HCT116 (cell line): Measurements from ENCODE around the gene CREB1.

Experiments
- POLR2AphosphoS5 ChIP-seq: IDR thresholded peaks from 2 replicates; pipeline ENCODE4 v1.6.1; 2011; ENCODE audit warnings: mild to moderate bottlenecking, low read depth, low read length, moderate library complexity
- YY1 ChIP-seq: IDR thresholded peaks from 2 replicates; pipeline ENCODE4 v1.6.1; 2011; ENCODE audit warnings: low read length, low read depth, moderate library complexity, mild to moderate bottlenecking; ENCODE audit not compliant: insufficient replicate concordance; ENCODE audit errors: extremely low read depth
- TF ChIP-seq, protein P1 (sequence below): IDR thresholded peaks from 2 replicates; pipeline ENCODE4 v1.6.1; 2011; ENCODE audit warnings: mild to moderate bottlenecking, low read length, moderate library complexity; ENCODE audit not compliant: insufficient replicate concordance; ENCODE audit errors: extremely low read depth

GRCh38 chr2:207567671-207568070 is 37.9 kb downstream of the CREB1 start:
- TF ChIP-seq, protein P1, sequence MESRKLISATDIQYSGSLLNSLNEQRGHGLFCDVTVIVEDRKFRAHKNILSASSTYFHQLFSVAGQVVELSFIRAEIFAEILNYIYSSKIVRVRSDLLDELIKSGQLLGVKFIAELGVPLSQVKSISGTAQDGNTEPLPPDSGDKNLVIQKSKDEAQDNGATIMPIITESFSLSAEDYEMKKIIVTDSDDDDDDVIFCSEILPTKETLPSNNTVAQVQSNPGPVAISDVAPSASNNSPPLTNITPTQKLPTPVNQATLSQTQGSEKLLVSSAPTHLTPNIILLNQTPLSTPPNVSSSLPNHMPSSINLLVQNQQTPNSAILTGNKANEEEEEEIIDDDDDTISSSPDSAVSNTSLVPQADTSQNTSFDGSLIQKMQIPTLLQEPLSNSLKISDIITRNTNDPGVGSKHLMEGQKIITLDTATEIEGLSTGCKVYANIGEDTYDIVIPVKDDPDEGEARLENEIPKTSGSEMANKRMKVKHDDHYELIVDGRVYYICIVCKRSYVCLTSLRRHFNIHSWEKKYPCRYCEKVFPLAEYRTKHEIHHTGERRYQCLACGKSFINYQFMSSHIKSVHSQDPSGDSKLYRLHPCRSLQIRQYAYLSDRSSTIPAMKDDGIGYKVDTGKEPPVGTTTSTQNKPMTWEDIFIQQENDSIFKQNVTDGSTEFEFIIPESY = no peak
- no peak for TF ChIP-seq POLR2AphosphoS5
- TF ChIP-seq YY1 = no peak
